Panc1 (cell line): ENCODE measurements around the gene SCN1B. TPM values are rescaled to one million over a fixed set of nuclear protein-coding genes. Genes with fewer than 3 reads are reported as not detected.
"Not testable (repeated sequence)": the region's sequence is repeated elsewhere in the genome, so short reads cannot be mapped to it uniquely, and the experiment has no call there.

Experiments used
- ATAC-seq: fragments of 200-7000 bp; cut with Tn5 transposase; 2 replicates; pipeline ENCODE4 v1.9.1; 2020; ENCODE audit warnings: mild to moderate bottlenecking, moderate library complexity
- BruUV-seq: library from RNA; stranded (reverse); fragments of 400-500 nt; replicated peaks from 2 replicates; lab custom pipeline; 2021; lab: Mats Ljungman, UMichigan
- CTCF ChIA-PET: fragments of 300-600 bp; sonication (Branson Sonifier 250); formaldehyde crosslinking; loops from one replicate; lab custom pipeline; 2022; ENCODE audit warnings: antibody characterized with exemption; lab: Charles Lee
- POLR2A ChIA-PET: fragments of 300-600 bp; sonication (Branson Sonifier 250); formaldehyde crosslinking; loops from one replicate; lab custom pipeline; 2022; ENCODE audit warnings: antibody characterized with exemption; lab: Charles Lee
- DNase-seq: peaks from one replicate; pipeline ENCODE4 v3.0.0-alpha.2; 2010; ENCODE audit warnings: low read depth, low spot score
- H3K27ac ChIP-seq: 2 replicates; pipeline ENCODE4 v1.5.1; 2011; ENCODE audit warnings: mild to moderate bottlenecking, low read length, inconsistent platforms
- H3K27me3 ChIP-seq: fragments of 200-500 bp; sonication (Bioruptor generic); 2 replicates; pipeline ENCODE4 v1.6.0; 2014; ENCODE audit warnings: low read length, inconsistent platforms; ENCODE audit not compliant: control insufficient read depth, insufficient read depth
- H3K36me3 ChIP-seq: fragments of 200-500 bp; sonication (Bioruptor generic); 2 replicates; pipeline ENCODE4 v1.5.1; 2014; ENCODE audit warnings: inconsistent platforms, mild to moderate bottlenecking, low read length, moderate library complexity; ENCODE audit not compliant: control insufficient read depth, insufficient read depth
- H3K4me1 ChIP-seq: 2 replicates; pipeline ENCODE4 v1.5.1; 2011; ENCODE audit warnings: inconsistent platforms, mild to moderate bottlenecking, low read length, moderate library complexity; ENCODE audit not compliant: control insufficient read depth, insufficient read depth
- H3K4me3 ChIP-seq, 2 experiments: 2 replicates each; pipeline ENCODE4 v1.5.1; 2011 to 2012; ENCODE audit warnings: low read depth in 2 of 2, low read length in 2 of 2, mild to moderate bottlenecking in 2 of 2, inconsistent platforms in 1 of 2, moderate library complexity in 1 of 2
- H3K9me3 ChIP-seq: fragments of 200-500 bp; sonication (Bioruptor generic); 2 replicates; pipeline ENCODE4 v1.5.1; 2014; ENCODE audit warnings: low read depth, mild to moderate bottlenecking, inconsistent platforms, low read length, moderate library complexity; ENCODE audit not compliant: control insufficient read depth, insufficient read depth
- POLR2AphosphoS5 ChIP-seq: IDR thresholded peaks from 2 replicates; pipeline ENCODE4 v1.6.1; 2012; ENCODE audit warnings: mild to moderate bottlenecking, low read depth, low read length, moderate library complexity
- SIN3A ChIP-seq: IDR thresholded peaks from 2 replicates; pipeline ENCODE4 v1.6.1; 2012; ENCODE audit warnings: low read depth, mild to moderate bottlenecking, low read length, moderate library complexity, borderline replicate concordance; ENCODE audit not compliant: insufficient read depth
- TCF7L2 ChIP-seq: IDR thresholded peaks from 2 replicates; pipeline ENCODE4 v1.6.1; 2011; ENCODE audit warnings: mild to moderate bottlenecking, low read depth, low read length, inconsistent platforms
- in situ Hi-C: cut with HindIII; loops from 2 replicates; pipeline ENCODE4 v1.10.0; 2016; ENCODE audit warnings: low sequenced_read_pairs, low pct_unique_long_range_greater_than_20kb
- intact Hi-C: fragments of 100-400 bp; cut with micrococcal nuclease; formaldehyde crosslinking; loops from one replicate; pipeline ENCODE4 v1.10.0; 2022; ENCODE audit not compliant: unreplicated experiment
- total RNA-seq: library from RNA; stranded (reverse); gene quantifications from one replicate; pipeline ENCODE4 v1.2.1, GENCODE V29; 2021; ENCODE audit not compliant: unreplicated experiment
- TF ChIP-seq, protein P1 (sequence below): fragments of 450-650 bp; IDR thresholded peaks from 2 replicates; pipeline ENCODE4 v1.5.1; 2017; ENCODE audit warnings: mild to moderate bottlenecking
- TF ChIP-seq, protein P2 (sequence below), 2 experiments: IDR thresholded peaks; 2 replicates each; pipeline ENCODE4 v1.6.1; 2011 to 2012; ENCODE audit warnings: low read depth in 2 of 2, control low read depth in 1 of 2, low read length in 1 of 2, mild to moderate bottlenecking in 1 of 2, moderate library complexity in 1 of 2; ENCODE audit not compliant: insufficient read depth in 1 of 2

SCN1B gene
- total RNA-seq, 1 experiment from 2014 or later, result 4.6 TPM

DNA sequence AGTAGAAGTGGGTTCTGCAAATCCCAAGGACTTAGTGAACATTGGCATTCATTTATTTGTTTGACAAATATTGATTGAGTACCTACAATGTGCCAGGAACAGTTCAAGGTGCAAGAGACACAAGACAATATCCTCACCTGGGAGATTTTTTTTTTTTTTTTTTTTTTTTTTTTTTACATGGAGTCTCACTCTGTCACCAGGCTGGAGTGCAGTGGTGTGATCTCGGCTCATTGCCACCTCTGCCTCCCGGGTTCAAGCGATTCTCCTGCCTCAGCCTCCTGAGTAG is 1.7 kb upstream of the SCN1B start:
- ATAC-seq, H3K4me1 ChIP-seq, in situ Hi-C loops, H3K4me3 ChIP-seq, H3K27me3 ChIP-seq, H3K27ac ChIP-seq, intact Hi-C loops, BruUV-seq, H3K9me3 ChIP-seq, DNase-seq, H3K36me3 ChIP-seq: not testable (repeated sequence)
- CTCF ChIA-PET, result interaction anchor here (1.6 kb wide), 1 partner anchor 10 kb away, joined by 4 read pairs; no protein-coding TSS in a partner anchor
- POLR2A ChIA-PET, result interaction anchor here (0.5 kb wide), 1 partner anchor 152 kb away, joined by 3 read pairs; no protein-coding TSS in a partner anchor

DNA sequence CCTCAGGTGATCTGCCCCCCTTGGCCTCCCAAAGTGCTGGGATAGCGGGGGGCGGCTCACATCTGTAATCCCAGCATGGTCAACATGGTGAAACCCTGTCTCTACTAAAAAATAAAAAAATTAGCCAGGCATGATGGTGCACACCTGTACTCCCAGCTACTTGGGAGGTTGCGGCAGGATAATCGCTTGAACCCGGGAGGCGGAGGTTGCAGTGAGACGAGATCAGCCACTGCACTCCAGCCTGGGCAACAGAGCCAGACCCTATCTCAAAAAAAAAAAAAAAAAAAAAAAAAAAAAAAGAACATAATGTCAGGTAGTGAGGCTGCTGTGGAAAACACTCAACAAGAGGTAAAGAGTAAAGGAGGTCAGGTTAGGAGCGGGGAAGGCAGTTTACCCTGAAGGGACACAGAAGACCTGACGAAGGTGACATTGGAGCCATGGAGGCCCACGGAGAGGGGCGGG is 964 bp upstream of the SCN1B start:
- CTCF ChIA-PET, H3K27ac ChIP-seq, H3K36me3 ChIP-seq, BruUV-seq, ATAC-seq, DNase-seq, intact Hi-C loops, POLR2A ChIA-PET, in situ Hi-C loops, H3K9me3 ChIP-seq, H3K4me1 ChIP-seq, H3K27me3 ChIP-seq, H3K4me3 ChIP-seq: not testable (repeated sequence)

DNA sequence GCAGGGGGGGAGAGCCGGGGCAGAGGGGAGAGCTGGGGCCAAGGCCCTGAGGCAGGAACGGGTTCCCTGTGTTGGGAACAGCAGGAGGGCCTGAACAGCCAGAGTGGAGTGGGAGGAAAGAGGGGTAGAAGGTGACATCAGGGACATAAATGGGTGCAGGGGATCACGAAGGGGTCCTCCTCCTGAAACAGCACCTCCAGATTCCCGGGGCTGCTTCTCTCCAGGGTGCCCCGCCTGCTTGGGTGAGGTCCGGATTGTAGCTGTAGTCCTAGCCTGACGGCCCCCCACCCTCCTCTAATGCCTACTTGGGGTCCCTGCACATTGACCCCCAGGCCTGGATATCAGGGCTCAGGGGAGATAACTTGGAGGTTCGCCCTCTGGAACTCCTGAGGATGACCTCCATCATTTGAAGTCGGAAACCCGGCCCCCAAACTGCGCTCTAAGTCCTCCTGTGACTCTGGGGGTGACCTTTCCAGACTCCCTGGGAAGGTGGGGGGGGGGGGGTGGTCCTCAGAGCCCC is 473 bp upstream of the SCN1B start:
- no TSS peak for BruUV-seq
- Histone ChIP-seq H3K27me3 (peaks cover 3% of the 10 kb centered on the region; the same call in 1 of the 2 replicates), H3K9me3 (no peaks in the 10 kb centered on the region), H3K36me3 (no peaks in the 10 kb centered on the region; the same call in 1 of the 2 replicates), H3K4me1 (peaks cover 9% of the 10 kb centered on the region), H3K4me3 (peak overlapping the region; percentile 37 to 46), H3K27ac (no peak overlapping the region)
- intact Hi-C loops, result no loop called here
- in situ Hi-C loops, result no loop called here
- ATAC-seq (peak; percentile 5; the same call in 1 of the 2 replicates), DNase-seq (no peak)
- ChIA-PET CTCF (no interaction called here), POLR2A (no interaction called here)
- TF ChIP-seq TCF7L2 (no peak), SIN3A (no peak), POLR2AphosphoS5 (no peak)
- TF ChIP-seq, protein P1, sequence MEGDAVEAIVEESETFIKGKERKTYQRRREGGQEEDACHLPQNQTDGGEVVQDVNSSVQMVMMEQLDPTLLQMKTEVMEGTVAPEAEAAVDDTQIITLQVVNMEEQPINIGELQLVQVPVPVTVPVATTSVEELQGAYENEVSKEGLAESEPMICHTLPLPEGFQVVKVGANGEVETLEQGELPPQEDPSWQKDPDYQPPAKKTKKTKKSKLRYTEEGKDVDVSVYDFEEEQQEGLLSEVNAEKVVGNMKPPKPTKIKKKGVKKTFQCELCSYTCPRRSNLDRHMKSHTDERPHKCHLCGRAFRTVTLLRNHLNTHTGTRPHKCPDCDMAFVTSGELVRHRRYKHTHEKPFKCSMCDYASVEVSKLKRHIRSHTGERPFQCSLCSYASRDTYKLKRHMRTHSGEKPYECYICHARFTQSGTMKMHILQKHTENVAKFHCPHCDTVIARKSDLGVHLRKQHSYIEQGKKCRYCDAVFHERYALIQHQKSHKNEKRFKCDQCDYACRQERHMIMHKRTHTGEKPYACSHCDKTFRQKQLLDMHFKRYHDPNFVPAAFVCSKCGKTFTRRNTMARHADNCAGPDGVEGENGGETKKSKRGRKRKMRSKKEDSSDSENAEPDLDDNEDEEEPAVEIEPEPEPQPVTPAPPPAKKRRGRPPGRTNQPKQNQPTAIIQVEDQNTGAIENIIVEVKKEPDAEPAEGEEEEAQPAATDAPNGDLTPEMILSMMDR, result no peak
- TF ChIP-seq, protein P2, sequence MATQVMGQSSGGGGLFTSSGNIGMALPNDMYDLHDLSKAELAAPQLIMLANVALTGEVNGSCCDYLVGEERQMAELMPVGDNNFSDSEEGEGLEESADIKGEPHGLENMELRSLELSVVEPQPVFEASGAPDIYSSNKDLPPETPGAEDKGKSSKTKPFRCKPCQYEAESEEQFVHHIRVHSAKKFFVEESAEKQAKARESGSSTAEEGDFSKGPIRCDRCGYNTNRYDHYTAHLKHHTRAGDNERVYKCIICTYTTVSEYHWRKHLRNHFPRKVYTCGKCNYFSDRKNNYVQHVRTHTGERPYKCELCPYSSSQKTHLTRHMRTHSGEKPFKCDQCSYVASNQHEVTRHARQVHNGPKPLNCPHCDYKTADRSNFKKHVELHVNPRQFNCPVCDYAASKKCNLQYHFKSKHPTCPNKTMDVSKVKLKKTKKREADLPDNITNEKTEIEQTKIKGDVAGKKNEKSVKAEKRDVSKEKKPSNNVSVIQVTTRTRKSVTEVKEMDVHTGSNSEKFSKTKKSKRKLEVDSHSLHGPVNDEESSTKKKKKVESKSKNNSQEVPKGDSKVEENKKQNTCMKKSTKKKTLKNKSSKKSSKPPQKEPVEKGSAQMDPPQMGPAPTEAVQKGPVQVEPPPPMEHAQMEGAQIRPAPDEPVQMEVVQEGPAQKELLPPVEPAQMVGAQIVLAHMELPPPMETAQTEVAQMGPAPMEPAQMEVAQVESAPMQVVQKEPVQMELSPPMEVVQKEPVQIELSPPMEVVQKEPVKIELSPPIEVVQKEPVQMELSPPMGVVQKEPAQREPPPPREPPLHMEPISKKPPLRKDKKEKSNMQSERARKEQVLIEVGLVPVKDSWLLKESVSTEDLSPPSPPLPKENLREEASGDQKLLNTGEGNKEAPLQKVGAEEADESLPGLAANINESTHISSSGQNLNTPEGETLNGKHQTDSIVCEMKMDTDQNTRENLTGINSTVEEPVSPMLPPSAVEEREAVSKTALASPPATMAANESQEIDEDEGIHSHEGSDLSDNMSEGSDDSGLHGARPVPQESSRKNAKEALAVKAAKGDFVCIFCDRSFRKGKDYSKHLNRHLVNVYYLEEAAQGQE (IDR thresholded peaks at IDR 0.05; ENCODE audit: insufficient read depth in 1 of 2, low read depth in 2 of 2, low read length in 1 of 2), result no peak
